ENCODE results near the gene EPB41.
"Not testable (repeated sequence)": the region's sequence is repeated elsewhere in the genome, so short reads cannot be mapped to it uniquely, and the experiment has no call there.

The EPB41 gene

GRCh38 chr1:29052941-29053340 lies 138.6 kb downstream of the EPB41 start:
- DNase-seq (ENCODE audit: low spot score), result no peak

- no peak for DNase-seq (ENCODE audit: low spot score)
These were observed 140.8 kb downstream of the EPB41 start for GRCh38 chr1:29055160-29055559.

- DNase-seq (ENCODE audit: low spot score), result no peak
These were observed 141.9 kb downstream of the EPB41 start for GRCh38 chr1:29056256-29056655.

- no peak for DNase-seq (ENCODE audit: low spot score)
These were observed 143.3 kb downstream of the EPB41 start for GRCh38 chr1:29057700-29058099.

GRCh38 chr1:29062157-29062942 lies 148.0 kb downstream of the EPB41 start:
- no peak for DNase-seq (ENCODE audit: low spot score)

GRCh38 chr1:29064064-29064463 lies 149.7 kb downstream of the EPB41 start:
- no peak for DNase-seq (ENCODE audit: low spot score)

GRCh38 chr1:29077155-29077554 lies 162.8 kb downstream of the EPB41 start:
- DNase-seq (ENCODE audit: low spot score), result no peak

- DNase-seq (ENCODE audit: low spot score), result not testable (repeated sequence)
These were observed 165.7 kb downstream of the EPB41 start for GRCh38 chr1:29079916-29080629.

- no peak for DNase-seq (ENCODE audit: low spot score)
These were observed 166.8 kb downstream of the EPB41 start for GRCh38 chr1:29081201-29081600.

GRCh38 chr1:29082519-29082918 lies 168.2 kb downstream of the EPB41 start:
- no peak for DNase-seq (ENCODE audit: low spot score)

GRCh38 chr1:29083317-29084195 lies 169.2 kb downstream of the EPB41 start:
- DNase-seq (ENCODE audit: low spot score), result no peak

GRCh38 chr1:29084196-29084521 lies 169.8 kb downstream of the EPB41 start:
- DNase-seq (ENCODE audit: low spot score), result no peak

GRCh38 chr1:29090937-29091618 lies 176.7 kb downstream of the EPB41 start:
- no peak for DNase-seq (ENCODE audit: low spot score)

GRCh38 chr1:29092704-29093103 lies 178.3 kb downstream of the EPB41 start:
- not testable (repeated sequence) for DNase-seq (ENCODE audit: low spot score)

GRCh38 chr1:29094433-29094832 lies 180.1 kb downstream of the EPB41 start:
- DNase-seq (ENCODE audit: low spot score), result no peak

- no peak for DNase-seq (ENCODE audit: low spot score)
These were observed 180.6 kb downstream of the EPB41 start for GRCh38 chr1:29094954-29095353.

GRCh38 chr1:29096231-29096886 lies 182.0 kb downstream of the EPB41 start:
- DNase-seq (ENCODE audit: low spot score), result no peak

- DNase-seq (ENCODE audit: low spot score), result no peak
These were observed 184.9 kb downstream of the EPB41 start for GRCh38 chr1:29099286-29099685.

GRCh38 chr1:29100487-29100886 lies 186.1 kb downstream of the EPB41 start:
- DNase-seq (ENCODE audit: low spot score), result no peak

GRCh38 chr1:29105822-29106221 lies 191.5 kb downstream of the EPB41 start:
- DNase-seq (ENCODE audit: low spot score), result no peak

- DNase-seq (ENCODE audit: low spot score), result not testable (repeated sequence)
These were observed 193.7 kb downstream of the EPB41 start for GRCh38 chr1:29108041-29108440.

All from AG08396 (cell line).